Prostate gland (tissue), 1 donor: ENCODE measurements around the gene NELFB.

Experiments used
- POLR2A ChIP-seq: fragments of 450-650 bp; IDR thresholded peaks from one replicate; pipeline ENCODE4 v1.6.1; 2016; ENCODE audit warnings: antibody characterized with exemption, mild to moderate bottlenecking
- POLR2AphosphoS5 ChIP-seq: sonication (generic); formaldehyde crosslinking; IDR thresholded peaks from one replicate; pipeline ENCODE4 v1.6.1; 2017; ENCODE audit warnings: antibody characterized with exemption

DNA sequence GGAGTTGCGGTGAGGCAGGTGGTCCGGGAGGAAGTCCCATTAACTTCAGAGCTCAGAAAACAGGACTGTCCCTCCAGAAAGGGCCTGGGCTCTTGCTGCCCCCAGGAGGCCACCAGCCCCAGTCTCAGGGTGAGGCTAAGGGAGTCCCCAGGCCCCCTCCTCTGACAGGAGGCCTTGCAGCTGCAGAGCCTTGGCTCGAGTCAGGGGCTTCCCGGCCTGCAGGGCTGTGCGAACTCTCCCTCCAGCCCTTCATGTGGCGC is 7.3 kb upstream of the NELFB start:
- TF ChIP-seq POLR2A: no peak
- no peak for TF ChIP-seq POLR2AphosphoS5
